OCI-LY3 (cell line): ENCODE data around the gene QRICH1.

Experiments
- H2AFZ ChIP-seq: fragments of 200-600, 300-600 bp; shearing (Covaris generic); 2 replicates; pipeline ENCODE4 v1.6.0; 2014; ENCODE audit warnings: antibody characterized with exemption, low read depth, low read length
- H3K27ac ChIP-seq: fragments of 200-600, 300-600 bp; sonication (generic); 2 replicates; pipeline ENCODE4 v1.5.1; 2014; ENCODE audit warnings: mild to moderate bottlenecking, low read length, moderate library complexity, mixed read lengths
- H3K27me3 ChIP-seq: fragments of 200-600, 300-600 bp; sonication (generic); 2 replicates; pipeline ENCODE4 v1.6.1; 2014; ENCODE audit warnings: low read depth, low read length, mixed read lengths
- H3K36me3 ChIP-seq: fragments of 200-600, 300-600 bp; sonication (generic); replicated peaks from 2 replicates; pipeline ENCODE3; 2014; ENCODE audit warnings: low read depth, low read length, mixed read lengths
- H3K4me1 ChIP-seq: fragments of 300-600, 200-600 bp; sonication (generic); 2 replicates; pipeline ENCODE4 v1.6.1; 2014; ENCODE audit warnings: low read length, mixed read lengths
- H3K4me2 ChIP-seq: fragments of 200-600, 300-600 bp; sonication (generic); 2 replicates; pipeline ENCODE4 v1.6.1; 2014; ENCODE audit warnings: low read length, mixed read lengths
- H3K4me3 ChIP-seq: fragments of 300-600, 200-600 bp; sonication (generic); 2 replicates; pipeline ENCODE4 v1.5.1; 2014; ENCODE audit warnings: antibody characterized with exemption, mild to moderate bottlenecking, low read length, moderate library complexity
- H3K79me2 ChIP-seq: fragments of 300-600, 200-600 bp; shearing (Covaris generic); 2 replicates; pipeline ENCODE4 v1.6.1; 2014; ENCODE audit warnings: mild to moderate bottlenecking, low read length, mixed read lengths
- H3K9ac ChIP-seq: fragments of 300-600, 200-600 bp; shearing (Covaris generic); 2 replicates; pipeline ENCODE4 v1.6.0; 2014; ENCODE audit warnings: mild to moderate bottlenecking, low read length, moderate library complexity
- H3K9me3 ChIP-seq: fragments of 200-600, 300-600 bp; shearing (Covaris generic); 2 replicates; pipeline ENCODE4 v1.6.1; 2014; ENCODE audit warnings: low read length, mixed read lengths; ENCODE audit not compliant: insufficient read depth
- H4K20me1 ChIP-seq: fragments of 200-600, 300-600 bp; sonication (generic); 2 replicates; pipeline ENCODE4 v1.6.1; 2016; ENCODE audit warnings: low read length, mixed read lengths; ENCODE audit not compliant: insufficient read depth
- CTCF ChIP-seq: fragments of 200-600, 300-600 bp; sonication (generic); IDR thresholded peaks from 2 replicates; pipeline ENCODE4 v1.5.1; 2014; ENCODE audit warnings: antibody characterized with exemption, low read length, low read depth
- EZH2phosphoT487 ChIP-seq: fragments of 200-600 bp; shearing (Covaris generic); IDR thresholded peaks from 2 replicates; pipeline ENCODE4 v1.6.1; 2018; ENCODE audit warnings: antibody characterized with exemption, mixed run types, low read depth

Gene QRICH1

GRCh38 chr3:49120438-49121131 lies 26.7 kb upstream of the QRICH1 start, which contains the start of gene USP19:
USP19 (minus strand) TSS chr3:49120823; CDS start chr3:49119145, 1,678 bp downstream.
- peak within 1 kb of the TSS; percentile 58; the same call in 1 of the 2 replicates for H2AFZ ChIP-seq
- H4K20me1 ChIP-seq = no peaks in the 10 kb centered on the region
- peaks cover 19% of the 10 kb centered on the region for H3K79me2 ChIP-seq
- TF ChIP-seq EZH2phosphoT487 (no peak), CTCF (no peak)
- H3K9me3 ChIP-seq = no peaks in the 10 kb centered on the region
- peaks cover 15% of the 10 kb centered on the region for H3K4me1 ChIP-seq
- H3K9ac ChIP-seq = peak within 1 kb of the TSS; percentile 92
- peak within 1 kb of the TSS; percentile 97 for H3K4me2 ChIP-seq
- H3K27ac ChIP-seq = peak within 1 kb of the TSS; percentile 81
- H3K27me3 ChIP-seq = no peaks in the 10 kb centered on the region
- H3K4me3 ChIP-seq = peak within 1 kb of the TSS; percentile 91
- H3K36me3 ChIP-seq = peaks cover 29% of the 10 kb centered on the region

- H3K27me3 ChIP-seq = no peaks in the 10 kb centered on the region
- peak overlapping the region; percentile 91 for H3K4me3 ChIP-seq
- peaks cover 19% of the 10 kb centered on the region for H3K79me2 ChIP-seq
- no peak overlapping the region; the same call in 1 of the 2 replicates for H2AFZ ChIP-seq
- peak overlapping the region; percentile 97 for H3K4me2 ChIP-seq
- peaks cover 34% of the 10 kb centered on the region for H3K36me3 ChIP-seq
- H3K9me3 ChIP-seq = no peaks in the 10 kb centered on the region
- peak overlapping the region; percentile 81 for H3K27ac ChIP-seq
- TF ChIP-seq EZH2phosphoT487 (no peak), CTCF (no peak)
- peak overlapping the region; percentile 92 for H3K9ac ChIP-seq
- no peaks in the 10 kb centered on the region for H4K20me1 ChIP-seq
- H3K4me1 ChIP-seq = peaks cover 15% of the 10 kb centered on the region
Measured at GRCh38 chr3:49120096-49120437, 26.2 kb upstream of the QRICH1 start.

GRCh38 chr3:49119439-49119838 lies 25.6 kb upstream of the QRICH1 start:
- H3K4me1 ChIP-seq = peaks cover 15% of the 10 kb centered on the region
- H3K27me3 ChIP-seq = no peaks in the 10 kb centered on the region
- H3K36me3 ChIP-seq = peaks cover 41% of the 10 kb centered on the region
- TF ChIP-seq CTCF (no peak), EZH2phosphoT487 (no peak)
- no peaks in the 10 kb centered on the region for H3K9me3 ChIP-seq
- no peak overlapping the region for H3K27ac ChIP-seq
- peaks cover 19% of the 10 kb centered on the region for H3K79me2 ChIP-seq
- H4K20me1 ChIP-seq = no peaks in the 10 kb centered on the region
- H3K4me2 ChIP-seq = peak overlapping the region; percentile 97
- H2AFZ ChIP-seq = no peak overlapping the region
- H3K9ac ChIP-seq = peak overlapping the region; percentile 92; the same call in 1 of the 2 replicates
- peak overlapping the region; percentile 91 for H3K4me3 ChIP-seq

- Histone ChIP-seq H3K36me3 (peaks cover 43% of the 10 kb centered on the region), H3K4me3 (peak overlapping the region; percentile 91; the same call in 1 of the 2 replicates), H3K4me2 (peak overlapping the region; percentile 97), H3K4me1 (peaks cover 15% of the 10 kb centered on the region), H3K27ac (no peak overlapping the region), H3K27me3 (no peaks in the 10 kb centered on the region), H2AFZ (no peak overlapping the region), H3K9me3 (no peaks in the 10 kb centered on the region), H3K9ac (no peak overlapping the region), H3K79me2 (peaks cover 19% of the 10 kb centered on the region), H4K20me1 (no peaks in the 10 kb centered on the region)
- no peak for TF ChIP-seq CTCF
- TF ChIP-seq EZH2phosphoT487 = no peak
Measured at GRCh38 chr3:49119036-49119435, 25.2 kb upstream of the QRICH1 start.
